ENCODE results near the gene TSPAN1.

- TF ChIP-seq, protein P1, sequence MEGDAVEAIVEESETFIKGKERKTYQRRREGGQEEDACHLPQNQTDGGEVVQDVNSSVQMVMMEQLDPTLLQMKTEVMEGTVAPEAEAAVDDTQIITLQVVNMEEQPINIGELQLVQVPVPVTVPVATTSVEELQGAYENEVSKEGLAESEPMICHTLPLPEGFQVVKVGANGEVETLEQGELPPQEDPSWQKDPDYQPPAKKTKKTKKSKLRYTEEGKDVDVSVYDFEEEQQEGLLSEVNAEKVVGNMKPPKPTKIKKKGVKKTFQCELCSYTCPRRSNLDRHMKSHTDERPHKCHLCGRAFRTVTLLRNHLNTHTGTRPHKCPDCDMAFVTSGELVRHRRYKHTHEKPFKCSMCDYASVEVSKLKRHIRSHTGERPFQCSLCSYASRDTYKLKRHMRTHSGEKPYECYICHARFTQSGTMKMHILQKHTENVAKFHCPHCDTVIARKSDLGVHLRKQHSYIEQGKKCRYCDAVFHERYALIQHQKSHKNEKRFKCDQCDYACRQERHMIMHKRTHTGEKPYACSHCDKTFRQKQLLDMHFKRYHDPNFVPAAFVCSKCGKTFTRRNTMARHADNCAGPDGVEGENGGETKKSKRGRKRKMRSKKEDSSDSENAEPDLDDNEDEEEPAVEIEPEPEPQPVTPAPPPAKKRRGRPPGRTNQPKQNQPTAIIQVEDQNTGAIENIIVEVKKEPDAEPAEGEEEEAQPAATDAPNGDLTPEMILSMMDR (IDR thresholded peaks at IDR 0.05): no peak
- TF ChIP-seq POLR2A (IDR thresholded peaks at IDR 0.05): no peak
These were observed 21.2 kb upstream of the TSPAN1 start for GRCh38 chr1:46153732-46154131.

Data from adrenal gland (tissue), 5 donors.